IMR-90 (cell line): Measurements from ENCODE around the gene CENPU. TPM values are rescaled to one million over a fixed set of nuclear protein-coding genes. Genes with fewer than 3 reads are reported as not detected.
"Not testable (repeated sequence)": the region's sequence is repeated elsewhere in the genome, so short reads cannot be mapped to it uniquely, and the experiment has no call there.

Source experiments
- ATAC-seq: fragments of 200-7000 bp; cut with Tn5 transposase; 2 replicates; pipeline ENCODE4 v1.9.1; 2020; ENCODE audit warnings: low read depth, mild to moderate bottlenecking, moderate library complexity
- BruUV-seq: library from RNA; stranded (reverse); fragments of 400-500 nt; replicated peaks from 2 replicates; lab custom pipeline; 2021; lab: Mats Ljungman, UMichigan
- CTCF ChIA-PET: fragments of 300-600 bp; formaldehyde crosslinking; extraction: SDS; loops from one replicate; lab custom pipeline; 2021; ENCODE audit warnings: antibody characterized with exemption; lab: Yijun Ruan, JAX
- POLR2A ChIA-PET: fragments of 300-600 bp; sonication (Branson Sonifier 250); formaldehyde crosslinking; loops from one replicate; lab custom pipeline; 2022; ENCODE audit warnings: antibody characterized with exemption; ENCODE audit not compliant: unreplicated experiment; lab: Charles Lee
- DNase-seq: peaks from one replicate; pipeline ENCODE4 v3.0.0; 2013
- H2AFZ ChIP-seq: replicated peaks from 2 replicates; pipeline ENCODE3; 2013; ENCODE audit warnings: low read length, mild to moderate bottlenecking; ENCODE audit not compliant: poor library complexity
- H2AK5ac ChIP-seq: 2 replicates; pipeline ENCODE4 v1.6.1; 2013; ENCODE audit warnings: low read depth, low read length, inconsistent platforms
- H2AK9ac ChIP-seq: replicated peaks from 2 replicates; pipeline ENCODE3; 2013; ENCODE audit warnings: mild to moderate bottlenecking, low read depth, low read length, moderate library complexity; ENCODE audit not compliant: poor library complexity
- H2BK120ac ChIP-seq: 2 replicates; pipeline ENCODE4 v1.6.1; 2013; ENCODE audit warnings: low read depth, low read length, inconsistent platforms
- H2BK15ac ChIP-seq: 3 replicates; pipeline ENCODE4 v1.6.1; 2013; ENCODE audit warnings: low read depth, low read length, inconsistent platforms
- H2BK20ac ChIP-seq: 2 replicates; pipeline ENCODE4 v1.6.1; 2013; ENCODE audit warnings: low read depth, mild to moderate bottlenecking, inconsistent platforms, low read length, moderate library complexity
- H2BK5ac ChIP-seq: 2 replicates; pipeline ENCODE4 v1.6.1; 2013; ENCODE audit warnings: mild to moderate bottlenecking, low read depth, low read length, inconsistent platforms; ENCODE audit not compliant: poor library complexity, severe bottlenecking
- H3K14ac ChIP-seq: replicated peaks from 2 replicates; pipeline ENCODE4 v1.6.1; 2013; ENCODE audit warnings: low read depth, low read length, inconsistent platforms
- H3K18ac ChIP-seq: 2 replicates; pipeline ENCODE4 v1.6.1; 2013; ENCODE audit warnings: low read depth, low read length, control low read depth
- H3K23ac ChIP-seq: 2 replicates; pipeline ENCODE4 v1.6.1; 2013; ENCODE audit warnings: low read depth, low read length, inconsistent platforms
- H3K27ac ChIP-seq: 2 replicates; pipeline ENCODE4 v1.5.1; 2013; ENCODE audit warnings: mild to moderate bottlenecking, control low read depth, low read length; ENCODE audit not compliant: insufficient read depth
- H3K27me3 ChIP-seq: 2 replicates; pipeline ENCODE4 v1.6.1; 2013; ENCODE audit warnings: low read length; ENCODE audit not compliant: control insufficient read depth, insufficient read depth
- H3K36me3 ChIP-seq: 2 replicates; pipeline ENCODE4 v1.6.1; 2013; ENCODE audit warnings: low read length, mixed read lengths; ENCODE audit not compliant: control insufficient read depth, insufficient read depth
- H3K4ac ChIP-seq: 2 replicates; pipeline ENCODE4 v1.6.1; 2013; ENCODE audit warnings: low read depth, low read length, inconsistent platforms
- H3K4me1 ChIP-seq: 2 replicates; pipeline ENCODE4 v1.6.1; 2013; ENCODE audit warnings: low read length, mixed read lengths; ENCODE audit not compliant: control insufficient read depth, insufficient read depth
- H3K4me2 ChIP-seq: 2 replicates; pipeline ENCODE4 v1.6.1; 2013; ENCODE audit warnings: low read depth, mild to moderate bottlenecking, control low read depth, low read length, moderate library complexity
- H3K4me3 ChIP-seq: 2 replicates; pipeline ENCODE4 v1.5.1; 2013; ENCODE audit warnings: low read depth, mild to moderate bottlenecking, control low read depth, low read length, moderate library complexity; ENCODE audit not compliant: insufficient read depth
- H3K56ac ChIP-seq: 2 replicates; pipeline ENCODE4 v1.6.1; 2013; ENCODE audit warnings: low read length, inconsistent platforms; ENCODE audit not compliant: insufficient read depth; ENCODE audit errors: extremely low read depth
- H3K79me1 ChIP-seq, 2 experiments: 2 replicates each; pipeline ENCODE4 v1.6.1; 2013; ENCODE audit warnings: low read length in 2 of 2, inconsistent platforms in 1 of 2, low read depth in 1 of 2
- H3K9ac ChIP-seq: 2 replicates; pipeline ENCODE4 v1.6.1; 2013; ENCODE audit warnings: low read depth, low read length, control low read depth
- H3K9me1 ChIP-seq: 2 replicates; pipeline ENCODE4 v1.6.1; 2013; ENCODE audit warnings: low read length, inconsistent platforms; ENCODE audit not compliant: insufficient read depth
- H3K9me3 ChIP-seq: 2 replicates; pipeline ENCODE4 v1.6.1; 2013; ENCODE audit warnings: low read length; ENCODE audit not compliant: control insufficient read depth, insufficient read depth
- H4K20me1 ChIP-seq: 2 replicates; pipeline ENCODE4 v1.6.1; 2013; ENCODE audit warnings: low read length, inconsistent platforms; ENCODE audit not compliant: insufficient read depth
- H4K5ac ChIP-seq: 2 replicates; pipeline ENCODE4 v1.6.1; 2013; ENCODE audit warnings: mild to moderate bottlenecking, low read depth, low read length, control low read depth
- H4K8ac ChIP-seq, 2 experiments: 2 replicates each; pipeline ENCODE4 v1.6.1; 2013; ENCODE audit warnings: low read depth in 2 of 2, low read length in 2 of 2, control low read depth in 1 of 2, inconsistent platforms in 1 of 2
- H4K91ac ChIP-seq: 2 replicates; pipeline ENCODE4 v1.6.1; 2013; ENCODE audit warnings: low read depth, low read length, inconsistent platforms; ENCODE audit not compliant: insufficient read depth
- WGBS, 2 experiments: methylation state at CpG; one replicate each; pipeline versions ENCODE4 v1.1.5 to v1.1.7; 2013; ENCODE audit warnings: missing lambda C conversion rate in 2 of 2; ENCODE audit not compliant: insufficient read length in 1 of 2; ENCODE audit errors: extremely low coverage in 2 of 2; 5-methylcytosine and 5-hydroxymethylcytosine counted together
- dilution Hi-C: fragments of 300-500 bp; cut with HindIII; formaldehyde crosslinking; loops from one replicate; pipeline ENCODE4 v1.14.3; 2018; ENCODE audit warnings: low sequenced_read_pairs; ENCODE audit not compliant: unreplicated experiment
- in situ Hi-C: fragments of 300-500 bp; cut with MboI; formaldehyde crosslinking; loops from 3 replicates; pipeline ENCODE4 v1.14.3; 2019; ENCODE audit warnings: low sequenced_read_pairs, inconsistent platforms, mixed read lengths
- intact Hi-C: fragments of 100-400 bp; cut with micrococcal nuclease; formaldehyde crosslinking; loops from 2 replicates; pipeline ENCODE4 v1.10.0; 2022
- polyA plus RNA-seq, 3 experiments: library from polyadenylated mRNA; depleted of rRNA; stranded (reverse); fragments of >200 nt; gene quantifications; 2 replicates each; pipeline ENCODE4 v1.2.3, GENCODE V29; 2012; ENCODE audit warnings: low replicate concordance in 1 of 3
- total RNA-seq: library from RNA; depleted of rRNA; stranded (reverse); fragments of >200 nt; gene quantifications from 2 replicates; pipeline ENCODE4 v1.2.3, GENCODE V29; 2012

The CENPU gene
- total and polyA plus RNA-seq, 2 of the 4 experiments (the other 2 are of a cell fraction): 13.6 to 14.6 TPM

DNA sequence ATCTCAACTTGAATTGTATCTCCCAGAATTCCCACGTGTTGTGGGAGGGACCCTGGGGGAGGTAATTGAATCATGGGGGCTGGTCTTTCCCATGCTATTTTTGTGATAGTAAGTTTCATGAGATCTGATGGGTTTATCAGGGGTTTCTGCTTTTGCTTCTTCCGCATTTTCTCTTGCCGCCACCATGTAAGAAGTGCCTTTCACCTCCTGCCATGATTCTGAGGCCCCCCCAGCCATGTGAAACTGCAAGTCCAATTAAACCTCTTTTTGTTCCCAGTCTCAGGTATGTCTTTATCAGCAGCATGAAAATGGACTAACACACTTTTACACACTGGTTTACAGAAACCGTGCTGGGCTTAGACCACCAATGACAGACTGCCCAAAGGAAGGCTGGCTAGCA, 45.3 kb upstream of the CENPU start:
- H3K4me1 ChIP-seq, in situ Hi-C loops, H3K9me1 ChIP-seq, H2BK5ac ChIP-seq, intact Hi-C loops, H4K8ac ChIP-seq, H2AK5ac ChIP-seq, H3K14ac ChIP-seq, DNase-seq, H4K91ac ChIP-seq, H2BK15ac ChIP-seq, H3K27ac ChIP-seq, H4K20me1 ChIP-seq, H2AFZ ChIP-seq, ATAC-seq, H3K4ac ChIP-seq, POLR2A ChIA-PET, CTCF ChIA-PET, H2BK120ac ChIP-seq, H3K27me3 ChIP-seq, H3K23ac ChIP-seq, H3K4me3 ChIP-seq, H2AK9ac ChIP-seq, H3K9me3 ChIP-seq, H3K79me1 ChIP-seq, BruUV-seq, H3K4me2 ChIP-seq, H3K36me3 ChIP-seq, H4K5ac ChIP-seq, H2BK20ac ChIP-seq, dilution Hi-C loops, H3K18ac ChIP-seq, H3K56ac ChIP-seq, H3K9ac ChIP-seq: not testable (repeated sequence)
- 83% methylated on average over 1 of the region's 4 CpGs; no CpG with 5 or more reads in 1 of the 2 experiments for WGBS, 2 experiments
